ENCODE data around the gene PPP1R17. TPM values are rescaled to one million over a fixed set of nuclear protein-coding genes. Genes with fewer than 3 reads are reported as not detected.

The PPP1R17 gene
- total and polyA plus RNA-seq, 7 donors = not detected

- intact Hi-C loops (cut with DNase I) = no loop called here
- 41 to 52% (median 44%) methylated on average over 2 of the region's 2 CpGs for WGBS, 3 donors
Observed at GRCh38 chr7:31692871-31693270, 5.9 kb downstream of the PPP1R17 start.

GRCh38 chr7:31695859-31696614 lies 9.0 kb downstream of the PPP1R17 start:
- no peak overlapping the region for H3K27ac ChIP-seq
- TF ChIP-seq CTCF (IDR thresholded peaks at IDR 0.05) = no peak

More at GRCh38 chr7:31692871-31693270, 5.9 kb downstream of the PPP1R17 start:
- Histone ChIP-seq H3K4me1 (no peaks in the 10 kb centered on the region), H3K27ac (no peak overlapping the region), H3K36me3 (ENCODE audit: insufficient read depth in 1 of 2, low read depth in 1 of 2) (no peaks in the 10 kb centered on the region), H3K4me3 (no peak overlapping the region), H3K9me3 (no peaks in the 10 kb centered on the region), H3K27me3 (ENCODE audit: insufficient read depth in 3 of 3, low read length in 2 of 3) (peaks cover 0 to 4% (median 0%) of the 10 kb centered on the region in 3 donors)
- TF ChIP-seq CTCF (IDR thresholded peaks at IDR 0.05) = no peak
- no peak for ATAC-seq
- no peak for DNase-seq

GRCh38 chr7:31699050-31699449 lies 12.0 kb downstream of the PPP1R17 start:
- Histone ChIP-seq H3K27me3 (ENCODE audit: insufficient read depth in 3 of 3, low read length in 2 of 3) (no peaks in the 10 kb centered on the region), H3K4me1 (no peaks in the 10 kb centered on the region), H3K4me3 (no peak overlapping the region), H3K36me3 (ENCODE audit: insufficient read depth in 1 of 2, low read depth in 1 of 2) (no peaks in the 10 kb centered on the region), H3K9me3 (no peaks in the 10 kb centered on the region), H3K27ac (no peak overlapping the region)
- intact Hi-C loops (cut with DNase I) = no loop called here
- 44 to 58% (median 55%) methylated on average over 2 of the region's 2 CpGs for WGBS, 3 donors
- DNase-seq (no peak), ATAC-seq (no peak)
- no peak for TF ChIP-seq CTCF (IDR thresholded peaks at IDR 0.05)

More at GRCh38 chr7:31695859-31696614, 9.0 kb downstream of the PPP1R17 start:
- 45 to 52% (median 46%) methylated on average over 6 of the region's 6 CpGs for WGBS, 3 donors
- Histone ChIP-seq H3K36me3 (ENCODE audit: insufficient read depth in 1 of 2, low read depth in 1 of 2) (no peaks in the 10 kb centered on the region), H3K4me1 (no peaks in the 10 kb centered on the region), H3K4me3 (no peak overlapping the region), H3K27me3 (ENCODE audit: insufficient read depth in 3 of 3, low read length in 2 of 3) (peaks cover 0 to 4% (median 0%) of the 10 kb centered on the region in 3 donors), H3K9me3 (no peaks in the 10 kb centered on the region)
- ATAC-seq = no peak
- no peak for DNase-seq
- intact Hi-C loops (cut with DNase I) = no loop called here

- 81 to 84% (median 83%) methylated on average over 3 of the region's 3 CpGs for WGBS, 3 donors
- Histone ChIP-seq H3K36me3 (ENCODE audit: insufficient read depth in 1 of 2, low read depth in 1 of 2) (no peaks in the 10 kb centered on the region), H3K4me1 (no peaks in the 10 kb centered on the region), H3K27me3 (ENCODE audit: insufficient read depth in 3 of 3, low read length in 2 of 3) (peaks cover 0 to 2% (median 0%) of the 10 kb centered on the region in 3 donors), H3K27ac (no peak overlapping the region), H3K9me3 (no peaks in the 10 kb centered on the region), H3K4me3 (no peak overlapping the region)
- ATAC-seq = no peak
- intact Hi-C loops (cut with DNase I) = no loop called here
- no peak for TF ChIP-seq CTCF (IDR thresholded peaks at IDR 0.05)
- DNase-seq = no peak
Observed at GRCh38 chr7:31702354-31702753, 15.3 kb downstream of the PPP1R17 start.
